Activated CD4-positive, alpha-beta T cell treated with anti-CD3 and anti-CD28 coated beads for 4 hours (primary cell): ENCODE results near the gene ARHGAP42.

Source experiments
- DNase-seq, 2 donors: peaks; one replicate each; pipeline ENCODE4 v3.0.0-alpha.2; 2020

The ARHGAP42 gene

GRCh38 chr11:100769165-100769564, 82.1 kb downstream of the ARHGAP42 start:
- DNase-seq = no peak

- DNase-seq = no peak
Measured at GRCh38 chr11:100769617-100770016, 82.5 kb downstream of the ARHGAP42 start.

GRCh38 chr11:100774132-100774531, 87.0 kb downstream of the ARHGAP42 start:
- no peak for DNase-seq

DNA sequence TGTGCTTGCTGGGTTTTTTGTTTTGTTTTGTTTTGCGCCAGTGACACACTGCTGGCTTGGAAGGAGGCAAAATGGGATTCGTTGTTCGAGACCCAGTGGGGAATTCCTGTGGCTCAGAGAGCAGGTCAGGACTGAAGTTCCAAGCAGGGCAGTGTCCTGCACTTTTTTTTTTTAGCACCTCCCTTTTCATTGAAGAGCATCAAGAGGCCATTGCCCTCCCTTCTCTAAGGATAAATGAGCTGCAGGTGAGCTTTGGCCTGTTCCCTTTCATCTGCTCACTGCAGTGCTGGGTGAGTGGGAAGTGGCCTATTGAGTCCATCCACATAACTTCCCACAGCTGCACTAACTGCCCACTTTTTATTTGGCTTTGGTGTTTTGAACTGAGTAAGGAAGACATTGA, 87.8 kb downstream of the ARHGAP42 start:
- no peak for DNase-seq

GRCh38 chr11:100776212-100776896, 89.3 kb downstream of the ARHGAP42 start:
- DNase-seq = no peak

DNA sequence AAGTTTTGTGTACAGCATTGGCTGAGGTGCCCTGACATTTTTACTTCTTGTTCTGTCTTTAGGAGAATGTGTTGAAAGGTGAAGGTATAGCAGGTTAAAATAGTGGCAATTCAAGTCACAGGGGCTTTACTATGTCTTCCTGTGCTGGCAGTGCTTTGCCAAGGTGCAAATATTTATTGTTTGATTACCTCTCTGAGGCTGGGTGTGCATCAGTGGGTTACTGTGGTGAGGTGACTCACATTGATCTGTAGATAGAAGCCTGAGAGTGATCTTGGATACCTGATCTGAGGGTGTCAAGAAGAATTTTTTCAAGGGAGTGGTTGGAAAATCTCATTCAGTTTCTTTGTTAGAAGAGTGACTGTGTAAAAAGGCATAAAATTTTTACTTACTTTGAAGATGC, 90.0 kb downstream of the ARHGAP42 start:
- no peak for DNase-seq

- no peak for DNase-seq
Measured at GRCh38 chr11:100777736-100778135, 90.6 kb downstream of the ARHGAP42 start.

GRCh38 chr11:100778166-100778785, 91.2 kb downstream of the ARHGAP42 start:
- DNase-seq = no peak

DNA sequence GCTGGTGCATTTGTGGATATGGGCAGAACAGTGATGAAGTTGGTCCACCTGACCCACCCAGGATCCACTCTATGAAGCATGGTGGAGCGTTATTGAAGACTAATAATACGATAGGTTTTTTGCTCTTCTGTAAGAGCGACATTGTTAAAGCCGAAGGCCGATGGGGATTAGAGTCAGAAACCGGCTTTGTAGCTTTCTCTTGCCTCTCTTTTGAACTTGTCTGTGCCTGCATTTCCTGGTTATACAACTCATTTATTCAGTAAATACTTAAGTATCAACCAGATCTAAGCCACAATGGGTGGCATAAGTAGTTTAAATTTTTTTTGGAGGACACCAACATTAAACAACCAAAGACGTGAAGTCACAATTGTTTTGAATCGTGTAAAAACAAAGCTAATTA, 93.4 kb downstream of the ARHGAP42 start:
- DNase-seq = no peak

- DNase-seq = no peak
Measured at GRCh38 chr11:100785148-100785983, 98.3 kb downstream of the ARHGAP42 start.

GRCh38 chr11:100788561-100789295, 101.6 kb downstream of the ARHGAP42 start:
- DNase-seq = no peak

DNA sequence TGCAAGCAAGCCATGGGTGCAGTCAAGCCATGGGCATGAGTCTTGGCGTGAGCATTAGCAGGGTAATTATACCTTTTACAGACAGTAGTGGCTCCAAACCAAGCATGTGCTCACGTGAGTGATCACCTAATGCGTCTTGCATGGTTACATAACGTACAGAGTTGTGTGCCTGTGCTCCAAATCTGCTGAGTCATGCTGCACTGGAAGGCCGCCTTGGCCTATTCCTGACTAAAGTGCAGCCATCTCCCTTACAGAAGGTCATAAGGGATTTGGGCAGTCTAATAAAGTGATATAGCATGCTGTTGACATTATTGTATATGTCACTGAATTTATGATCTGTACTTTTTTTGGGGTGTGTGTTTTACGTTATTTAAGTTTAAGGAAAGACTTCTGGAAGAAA, 102.4 kb downstream of the ARHGAP42 start:
- DNase-seq = no peak

DNA sequence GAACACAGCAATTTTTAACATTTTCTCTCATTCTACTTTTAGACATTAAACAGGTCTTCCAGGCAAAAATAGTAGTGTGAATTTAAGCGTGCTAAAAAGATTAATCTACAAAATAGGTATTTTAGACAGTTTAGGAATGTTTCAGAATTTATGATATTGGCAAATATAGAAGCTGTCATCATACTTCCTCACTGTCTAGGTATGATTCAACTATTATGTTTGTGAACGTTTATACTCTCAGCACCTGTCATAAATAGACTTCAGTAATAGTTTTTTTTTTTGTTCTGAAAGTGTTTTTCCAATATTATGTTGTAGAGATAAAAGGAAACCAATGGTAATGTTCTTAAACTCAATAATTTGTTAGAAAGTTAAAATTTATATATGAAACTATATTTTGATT, 103.0 kb downstream of the ARHGAP42 start:
- DNase-seq = no peak

GRCh38 chr11:100791103-100791502, 104.0 kb downstream of the ARHGAP42 start:
- no peak for DNase-seq

GRCh38 chr11:100791860-100792259, 104.8 kb downstream of the ARHGAP42 start:
- DNase-seq = no peak

GRCh38 chr11:100793525-100793924, 106.4 kb downstream of the ARHGAP42 start:
- no peak for DNase-seq

DNA sequence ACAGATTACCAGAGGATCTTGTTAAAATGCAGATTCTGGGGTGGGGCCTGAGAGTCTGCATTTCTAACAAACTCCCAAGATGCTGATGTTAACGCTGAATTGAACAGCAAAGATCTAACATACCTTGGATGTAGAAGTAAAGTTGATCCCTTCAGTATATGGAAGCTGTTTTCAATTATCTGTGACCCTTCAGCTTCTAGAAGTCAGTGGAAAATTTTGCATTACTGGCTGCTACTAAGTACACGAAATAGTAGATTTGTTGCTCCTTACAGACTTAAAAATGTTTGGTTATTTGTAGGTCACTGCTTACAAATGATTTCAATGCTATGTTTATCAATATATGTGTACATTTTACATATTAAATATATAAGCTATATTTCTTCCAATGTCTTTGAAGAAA, 107.4 kb downstream of the ARHGAP42 start:
- no peak for DNase-seq

- DNase-seq = no peak
Measured at GRCh38 chr11:100799445-100799844, 112.4 kb downstream of the ARHGAP42 start.

DNA sequence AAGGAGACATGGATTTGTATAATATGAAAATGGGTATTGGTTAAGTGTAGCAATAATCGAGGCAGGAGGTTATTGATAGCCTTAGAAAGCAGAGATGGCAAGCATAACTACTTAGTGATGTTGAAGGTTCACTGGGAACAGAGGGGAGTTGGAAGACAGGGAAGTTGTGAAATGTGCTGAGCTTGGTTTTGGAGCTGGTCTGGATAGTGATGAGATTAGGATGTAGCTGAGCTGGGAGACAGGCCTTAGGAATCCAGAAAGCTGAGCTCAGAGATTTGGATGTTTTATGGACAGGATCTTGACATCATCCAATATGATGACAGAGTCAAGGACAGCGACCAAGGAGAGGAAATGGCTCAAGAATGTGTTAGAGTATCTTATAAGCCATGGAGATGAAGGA, 113.1 kb downstream of the ARHGAP42 start:
- no peak for DNase-seq

DNA sequence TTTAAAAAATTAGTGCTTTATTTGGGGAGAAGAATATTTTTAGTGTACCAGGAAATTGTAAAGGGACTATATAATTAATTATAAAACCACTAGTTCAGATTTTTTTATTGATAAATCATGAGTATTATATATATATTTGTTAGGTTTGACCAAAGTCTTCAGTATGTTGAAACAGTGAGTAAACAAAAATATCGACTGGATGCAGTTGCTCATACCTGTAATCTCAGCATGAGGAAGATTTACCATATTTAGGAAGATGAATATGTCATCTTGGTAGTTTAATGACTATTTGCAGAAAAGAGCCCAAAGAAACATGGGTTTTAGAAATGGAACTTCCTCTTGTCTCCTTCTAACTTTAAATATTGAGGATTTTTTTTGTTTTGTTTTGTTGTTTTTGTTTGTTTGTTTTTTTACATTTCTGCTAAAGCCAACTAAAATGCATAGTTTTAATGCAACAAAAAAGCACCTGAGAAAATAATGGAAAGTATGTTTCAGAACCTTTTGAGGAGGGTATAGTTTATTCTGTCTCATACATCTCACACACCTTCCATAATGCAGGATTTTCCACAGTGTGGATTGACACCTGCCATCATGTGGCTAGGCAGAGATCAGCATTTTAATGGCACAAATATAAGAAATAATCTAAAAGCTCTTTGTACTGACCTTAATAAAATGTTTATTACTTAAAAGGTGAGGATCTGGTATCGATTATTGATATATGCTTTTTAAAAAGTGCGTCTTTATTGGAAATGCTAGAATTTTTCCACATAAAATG, 114.3 kb downstream of the ARHGAP42 start:
- no peak for DNase-seq

DNA sequence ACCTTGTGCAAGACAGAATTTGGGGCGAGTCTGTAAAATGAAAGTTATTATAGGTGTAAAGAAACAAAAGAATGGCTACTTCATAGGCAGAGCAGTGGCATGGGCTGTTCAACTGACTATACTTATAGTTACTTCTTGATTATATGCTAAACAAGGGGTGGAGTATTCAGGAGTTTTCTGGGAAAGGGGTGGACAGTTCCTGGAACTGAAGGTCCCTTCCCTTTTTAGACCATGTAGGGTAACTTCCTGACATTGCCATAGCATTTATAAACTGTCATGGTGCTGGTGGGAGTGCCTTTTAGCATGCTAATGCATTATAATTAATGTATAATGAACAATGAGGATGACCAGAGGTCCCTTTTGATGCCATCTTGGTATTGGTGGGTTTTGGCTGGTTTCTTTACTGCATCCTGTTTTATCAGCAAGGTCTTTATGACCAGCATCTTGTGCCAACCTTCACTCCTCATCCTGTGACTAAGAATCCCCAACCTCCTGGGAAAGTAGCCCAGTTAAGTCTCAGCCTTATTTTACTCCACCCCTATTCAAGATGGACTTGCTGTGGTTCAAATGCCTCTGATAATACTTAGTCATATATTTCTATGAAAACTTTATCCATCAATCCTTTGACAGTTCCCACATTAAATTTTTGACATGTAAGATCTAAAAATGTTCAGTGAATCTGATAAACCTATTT, 118.6 kb downstream of the ARHGAP42 start:
- no peak for DNase-seq

GRCh38 chr11:100806296-100806695, 119.2 kb downstream of the ARHGAP42 start:
- DNase-seq = no peak
